Astrocyte (in vitro differentiated cells and primary cell): ENCODE data around the gene CHAT. TPM values are rescaled to one million over a fixed set of nuclear protein-coding genes. Genes with fewer than 3 reads are reported as not detected.

Experiments used
- DNase-seq: peaks from one replicate; pipeline ENCODE4 v3.0.0-alpha.2; 2010; ENCODE audit warnings: low read depth
- FAIRE-seq: peaks from 2 replicates; lab custom pipeline; 2011; peaks lifted over from hg19 to GRCh38; lab: Jason Lieb, UNC
- H2AFZ ChIP-seq: 2 replicates; pipeline ENCODE4 v1.6.0; 2012; ENCODE audit warnings: low read depth, low read length, inconsistent platforms
- H3K27ac ChIP-seq: 2 replicates; pipeline ENCODE4 v1.5.1; 2011; ENCODE audit warnings: low read depth, low read length, inconsistent platforms
- H3K27me3 ChIP-seq: 2 replicates; pipeline ENCODE4 v1.6.0; 2011; ENCODE audit warnings: low read length, inconsistent platforms; ENCODE audit not compliant: insufficient read depth
- H3K36me3 ChIP-seq: 2 replicates; pipeline ENCODE4 v1.5.1; 2011; ENCODE audit warnings: low read length, inconsistent platforms; ENCODE audit not compliant: insufficient read depth
- H3K4me1 ChIP-seq: 2 replicates; pipeline ENCODE4 v1.5.1; 2011; ENCODE audit warnings: low read length, inconsistent platforms; ENCODE audit not compliant: insufficient read depth
- H3K4me2 ChIP-seq: 2 replicates; pipeline ENCODE4 v1.6.0; 2012; ENCODE audit warnings: low read length, inconsistent platforms
- H3K4me3 ChIP-seq: 2 replicates; pipeline ENCODE4 v1.5.1; 2011; ENCODE audit warnings: low read depth, mild to moderate bottlenecking, low read length, inconsistent platforms; ENCODE audit not compliant: insufficient read depth
- H3K79me2 ChIP-seq: 2 replicates; pipeline ENCODE4 v1.6.0; 2012; ENCODE audit warnings: mild to moderate bottlenecking, low read length, inconsistent platforms; ENCODE audit not compliant: insufficient read depth
- H3K9ac ChIP-seq: 2 replicates; pipeline ENCODE4 v1.6.0; 2012; ENCODE audit warnings: mild to moderate bottlenecking, low read length, inconsistent platforms
- H3K9me3 ChIP-seq: 2 replicates; pipeline ENCODE4 v1.5.1; 2012; ENCODE audit warnings: low read depth, mild to moderate bottlenecking, low read length, inconsistent platforms; ENCODE audit not compliant: insufficient read depth
- H4K20me1 ChIP-seq: 2 replicates; pipeline ENCODE4 v1.6.0; 2012; ENCODE audit warnings: low read length, inconsistent platforms; ENCODE audit not compliant: insufficient read depth
- H3K27ac Mint-ChIP-seq: one replicate; pipeline ENCODE4 v1.8.0; 2021; ENCODE audit warnings: mild to moderate bottlenecking, mixed read lengths; ENCODE audit not compliant: unreplicated experiment
- H3K27me3 Mint-ChIP-seq: one replicate; pipeline ENCODE4 v1.8.0; 2021; ENCODE audit warnings: low read depth, mixed read lengths; ENCODE audit not compliant: unreplicated experiment
- H3K36me3 Mint-ChIP-seq: one replicate; pipeline ENCODE4 v1.8.0; 2021; ENCODE audit warnings: low read depth, mixed read lengths; ENCODE audit not compliant: unreplicated experiment
- H3K4me1 Mint-ChIP-seq: one replicate; pipeline ENCODE4 v1.8.0; 2021; ENCODE audit warnings: low read depth, mixed read lengths; ENCODE audit not compliant: unreplicated experiment
- H3K4me3 Mint-ChIP-seq: one replicate; pipeline ENCODE4 v1.8.0; 2021; ENCODE audit warnings: mild to moderate bottlenecking, moderate library complexity, mixed read lengths; ENCODE audit not compliant: unreplicated experiment
- H3K9me3 Mint-ChIP-seq: one replicate; pipeline ENCODE4 v1.8.0; 2021; ENCODE audit warnings: mild to moderate bottlenecking, mixed read lengths; ENCODE audit not compliant: unreplicated experiment
- CTCF ChIP-seq: IDR thresholded peaks from 2 replicates; pipeline ENCODE4 v1.5.1; 2011; ENCODE audit warnings: low read depth, mild to moderate bottlenecking, inconsistent platforms, low read length, moderate library complexity; ENCODE audit not compliant: insufficient read depth
- EZH2 ChIP-seq: IDR thresholded peaks from 2 replicates; pipeline ENCODE4 v1.6.1; 2012; ENCODE audit warnings: mild to moderate bottlenecking, low read length, inconsistent platforms; ENCODE audit not compliant: insufficient read depth
- total RNA-seq: library from RNA; stranded (reverse); gene quantifications from 2 replicates; pipeline ENCODE4 v1.2.1, GENCODE V29; 2021

Gene CHAT
- total RNA-seq, 1 donor from 2014 or later: 1.00 TPM

DNA sequence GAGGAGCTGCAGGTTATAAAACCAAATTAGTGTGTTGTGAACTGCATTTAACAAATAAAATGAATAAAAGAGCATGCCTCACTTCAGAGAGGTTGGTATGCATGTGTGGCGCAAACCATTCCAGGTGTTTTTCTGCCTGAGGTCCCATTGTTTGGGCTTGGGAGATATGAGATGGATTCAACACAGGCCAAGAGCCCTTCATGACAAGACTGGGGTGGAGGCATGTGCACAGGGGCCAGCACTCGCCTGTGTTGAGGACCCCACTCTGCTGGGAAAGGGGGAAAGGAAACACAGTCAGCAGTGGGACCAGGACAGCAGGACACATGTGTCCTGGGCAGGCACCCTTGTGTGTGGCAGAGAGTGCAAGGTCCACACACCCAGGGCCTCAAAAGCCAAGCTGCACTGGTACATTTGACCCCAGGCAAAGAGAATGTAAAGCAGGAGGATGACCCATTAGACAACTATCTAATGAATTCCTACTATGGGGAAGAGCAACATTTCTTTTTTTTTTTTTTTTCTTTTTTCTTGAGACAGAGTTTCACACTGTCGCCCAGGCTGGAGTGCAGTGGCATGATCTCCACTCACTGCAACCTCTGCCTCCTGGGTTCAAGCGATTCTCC is 12.9 kb upstream of the CHAT start:
- Mint-ChIP-seq H3K4me1 (peaks cover 17% of the 10 kb centered on the region), H3K4me3 (no peak overlapping the region), H3K9me3 (peaks cover 11% of the 10 kb centered on the region), H3K27ac (no peak overlapping the region), H3K36me3 (no peaks in the 10 kb centered on the region), H3K27me3 (peaks cover 75% of the 10 kb centered on the region)
- Histone ChIP-seq H3K9me3 (no peaks in the 10 kb centered on the region), H3K27ac (no peak overlapping the region), H3K27me3 (peaks cover 23% of the 10 kb centered on the region), H4K20me1 (no peaks in the 10 kb centered on the region), H3K4me2 (no peak overlapping the region), H2AFZ (no peak overlapping the region), H3K4me1 (no peaks in the 10 kb centered on the region), H3K4me3 (no peak overlapping the region), H3K36me3 (no peaks in the 10 kb centered on the region), H3K79me2 (no peaks in the 10 kb centered on the region), H3K9ac (no peak overlapping the region)
- TF ChIP-seq CTCF: no peak
- TF ChIP-seq EZH2: no peak
- FAIRE-seq (no peak), DNase-seq (no peak)

- Mint-ChIP-seq H3K36me3 (no peaks in the 10 kb centered on the region), H3K9me3 (peaks cover 11% of the 10 kb centered on the region), H3K27ac (peak overlapping the region; percentile 18), H3K27me3 (peaks cover 74% of the 10 kb centered on the region), H3K4me1 (peaks cover 17% of the 10 kb centered on the region), H3K4me3 (no peak overlapping the region)
- DNase-seq (no peak), FAIRE-seq (no peak)
- Histone ChIP-seq H3K9ac (no peak overlapping the region), H3K4me1 (no peaks in the 10 kb centered on the region), H4K20me1 (no peaks in the 10 kb centered on the region), H2AFZ (no peak overlapping the region), H3K79me2 (no peaks in the 10 kb centered on the region), H3K9me3 (no peaks in the 10 kb centered on the region), H3K4me3 (no peak overlapping the region), H3K27ac (no peak overlapping the region), H3K4me2 (no peak overlapping the region), H3K27me3 (peaks cover 19% of the 10 kb centered on the region), H3K36me3 (no peaks in the 10 kb centered on the region)
- TF ChIP-seq CTCF (no peak), EZH2 (no peak)
Measured at GRCh38 chr10:49601857-49602256, 12.0 kb upstream of the CHAT start.

- no peak overlapping the region for H3K9ac ChIP-seq
- no peaks in the 10 kb centered on the region for H3K4me1 ChIP-seq
- peaks cover 17% of the 10 kb centered on the region for H3K4me1 Mint-ChIP-seq
- no peak overlapping the region for H3K27ac Mint-ChIP-seq
- TF ChIP-seq EZH2 (no peak), CTCF (no peak)
- peaks cover 22% of the 10 kb centered on the region for H3K27me3 ChIP-seq
- H4K20me1 ChIP-seq: no peaks in the 10 kb centered on the region
- no peak overlapping the region for H3K4me3 Mint-ChIP-seq
- DNase-seq: no peak
- no peak overlapping the region for H2AFZ ChIP-seq
- peaks cover 73% of the 10 kb centered on the region for H3K27me3 Mint-ChIP-seq
- H3K4me3 ChIP-seq: no peak overlapping the region
- H3K36me3 Mint-ChIP-seq: no peaks in the 10 kb centered on the region
- peaks cover 16% of the 10 kb centered on the region for H3K9me3 Mint-ChIP-seq
- FAIRE-seq: no peak
- H3K9me3 ChIP-seq: no peaks in the 10 kb centered on the region
- H3K79me2 ChIP-seq: no peaks in the 10 kb centered on the region
- H3K4me2 ChIP-seq: no peak overlapping the region
- H3K27ac ChIP-seq: no peak overlapping the region
- H3K36me3 ChIP-seq: no peaks in the 10 kb centered on the region
Measured at GRCh38 chr10:49602380-49603023, 11.3 kb upstream of the CHAT start.
